Stimulated activated CD4-positive, alpha-beta T cell treated with anti-CD3 and anti-CD28 coated beads, Interleukin-4, amount 100 ng/mL, for 24 hours (primary cell): Measurements from ENCODE around the gene PIM3.

ENCODE experiments used
- DNase-seq: peaks from one replicate; pipeline ENCODE4 v3.0.0-alpha.2; 2020

The PIM3 gene

DNA sequence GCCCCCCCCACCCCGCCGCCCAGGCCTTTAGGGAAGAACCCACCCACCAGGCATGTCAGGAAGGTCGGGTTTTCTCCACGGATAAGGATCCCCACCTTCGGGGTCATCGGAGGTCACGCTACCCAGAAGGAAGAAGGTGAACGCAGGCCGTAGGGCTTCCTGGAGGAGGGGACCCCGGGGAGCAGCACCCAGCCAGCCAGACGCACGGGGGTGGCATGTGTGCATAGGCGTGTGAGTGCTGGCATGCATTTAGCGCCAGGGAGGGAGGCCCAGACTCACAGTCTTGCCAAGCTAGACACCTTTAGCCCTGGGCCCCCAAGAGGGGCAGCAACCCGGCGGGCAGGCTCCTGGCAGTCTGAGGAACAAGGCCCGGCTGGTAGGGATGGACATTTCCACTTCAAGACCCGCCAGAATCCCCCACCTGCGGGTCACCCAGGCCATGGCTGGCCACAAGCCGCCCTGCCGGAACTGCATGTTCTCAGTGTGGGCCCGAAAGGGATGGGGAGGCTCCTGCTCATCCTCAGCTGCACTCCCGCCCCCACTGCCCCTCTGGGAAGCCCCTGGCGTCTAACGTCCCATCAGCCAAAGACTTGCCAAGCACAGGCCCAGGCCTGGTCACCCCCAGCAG, 16.7 kb upstream of the PIM3 start:
- DNase-seq: no peak

DNA sequence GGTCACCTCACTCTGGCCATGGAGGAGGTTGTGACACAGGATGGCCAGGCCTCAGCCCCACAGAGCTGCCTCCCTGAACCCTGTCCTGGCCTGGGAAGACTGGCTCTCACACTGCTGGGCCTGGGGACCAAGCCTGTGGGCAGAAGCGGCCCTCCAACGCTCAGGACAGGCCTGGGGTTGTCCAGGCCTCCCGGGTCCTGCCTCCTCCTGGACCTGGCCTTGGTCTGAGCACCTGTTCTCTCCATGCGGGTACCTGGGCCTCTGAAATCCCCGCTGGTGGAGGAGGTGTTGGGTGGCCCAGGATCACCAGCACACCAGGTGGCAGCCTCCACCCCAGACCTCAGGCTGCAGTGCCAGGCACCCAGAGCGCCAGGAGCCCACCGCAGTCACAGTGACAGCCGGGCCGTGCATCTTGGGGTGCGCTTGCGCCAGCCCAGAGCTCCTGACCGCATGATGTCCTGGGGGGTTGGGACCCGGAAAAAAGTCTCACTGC, 16.1 kb upstream of the PIM3 start:
- no peak for DNase-seq

DNA sequence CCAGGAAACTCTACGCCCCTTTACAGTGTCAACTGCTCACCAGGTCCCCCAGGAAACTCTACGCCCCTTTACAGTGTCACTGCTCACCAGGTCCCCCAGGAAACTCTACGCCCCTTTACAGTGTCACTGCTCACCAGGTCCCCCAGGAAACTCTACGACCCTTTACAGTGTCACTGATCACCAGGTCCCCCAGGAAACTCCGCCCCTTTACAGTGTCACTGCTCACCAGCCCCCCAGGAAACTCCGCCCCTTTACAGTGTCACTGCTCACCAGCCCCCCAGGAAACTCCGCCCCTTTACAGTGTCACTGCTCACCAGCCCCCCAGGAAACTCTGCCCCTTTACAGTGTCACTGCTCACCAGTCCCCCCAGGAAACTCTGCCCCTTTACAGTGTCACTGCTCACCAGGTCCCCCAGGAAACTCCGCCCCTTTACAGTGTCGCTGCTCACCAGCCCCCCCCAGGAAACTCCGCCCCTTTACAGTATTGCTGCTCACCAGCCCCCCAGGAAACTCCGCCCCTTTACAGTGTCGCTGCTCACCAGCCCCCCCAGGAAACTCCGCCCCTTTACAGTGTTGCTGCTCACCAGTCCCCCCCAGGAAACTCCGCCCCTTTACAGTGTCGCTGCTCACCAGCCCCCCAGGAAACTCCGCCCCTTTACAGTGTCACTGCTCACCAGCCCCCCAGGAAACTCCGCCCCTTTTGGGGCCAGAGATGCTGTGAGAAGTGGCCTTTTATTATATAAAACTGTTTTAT, 15.4 kb upstream of the PIM3 start:
- peak; percentile 41 for DNase-seq

DNA sequence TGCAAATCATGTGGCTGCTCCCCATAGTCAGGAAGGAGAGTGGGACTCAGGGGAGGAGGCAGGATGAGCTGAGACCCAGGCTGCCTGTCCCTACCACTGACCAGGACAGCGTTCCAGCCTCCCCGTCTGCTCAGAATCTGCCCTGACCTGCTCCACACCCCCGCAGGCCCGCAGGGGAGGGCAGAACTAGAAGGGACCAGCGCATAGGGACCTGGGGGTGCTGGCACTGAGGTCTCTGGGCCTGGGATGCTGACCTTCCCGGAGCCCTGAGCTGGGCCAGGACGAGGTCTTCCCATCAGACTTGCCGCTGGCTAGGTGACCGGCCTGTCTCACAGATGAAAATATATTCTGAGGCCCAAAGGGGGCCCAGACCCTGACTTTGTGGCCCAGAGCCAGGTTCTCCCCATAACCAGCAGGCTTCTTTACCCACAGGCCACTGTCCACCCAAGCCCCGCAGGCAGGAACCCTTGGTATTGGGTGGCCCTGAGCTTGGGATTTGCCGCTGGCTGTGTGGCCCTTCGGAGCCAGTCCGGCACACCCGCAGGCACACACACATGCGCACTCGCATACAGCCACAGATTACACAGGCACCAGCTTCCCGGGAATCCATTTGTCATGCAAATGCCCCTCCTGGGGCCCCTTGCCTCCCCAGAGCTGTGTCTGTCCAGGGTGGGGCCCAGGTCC, 13.8 kb upstream of the PIM3 start:
- no peak for DNase-seq

DNA sequence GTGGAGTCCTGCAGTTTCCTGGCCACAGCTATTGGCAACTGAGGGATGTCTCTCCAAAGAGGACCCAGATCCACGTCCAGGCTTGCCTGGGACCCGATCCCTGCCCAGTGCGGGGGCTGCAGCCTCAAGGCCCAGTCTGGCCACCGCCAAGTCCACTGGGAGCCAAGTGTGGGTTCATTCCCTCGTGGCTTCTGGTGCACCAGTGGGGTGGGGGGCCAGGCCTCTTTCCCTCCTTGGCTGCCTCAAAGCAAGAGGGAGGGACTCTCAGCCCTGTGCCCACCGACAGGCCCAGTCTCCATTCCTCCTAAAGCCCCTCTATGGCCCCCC, 13.3 kb upstream of the PIM3 start:
- no peak for DNase-seq

DNA sequence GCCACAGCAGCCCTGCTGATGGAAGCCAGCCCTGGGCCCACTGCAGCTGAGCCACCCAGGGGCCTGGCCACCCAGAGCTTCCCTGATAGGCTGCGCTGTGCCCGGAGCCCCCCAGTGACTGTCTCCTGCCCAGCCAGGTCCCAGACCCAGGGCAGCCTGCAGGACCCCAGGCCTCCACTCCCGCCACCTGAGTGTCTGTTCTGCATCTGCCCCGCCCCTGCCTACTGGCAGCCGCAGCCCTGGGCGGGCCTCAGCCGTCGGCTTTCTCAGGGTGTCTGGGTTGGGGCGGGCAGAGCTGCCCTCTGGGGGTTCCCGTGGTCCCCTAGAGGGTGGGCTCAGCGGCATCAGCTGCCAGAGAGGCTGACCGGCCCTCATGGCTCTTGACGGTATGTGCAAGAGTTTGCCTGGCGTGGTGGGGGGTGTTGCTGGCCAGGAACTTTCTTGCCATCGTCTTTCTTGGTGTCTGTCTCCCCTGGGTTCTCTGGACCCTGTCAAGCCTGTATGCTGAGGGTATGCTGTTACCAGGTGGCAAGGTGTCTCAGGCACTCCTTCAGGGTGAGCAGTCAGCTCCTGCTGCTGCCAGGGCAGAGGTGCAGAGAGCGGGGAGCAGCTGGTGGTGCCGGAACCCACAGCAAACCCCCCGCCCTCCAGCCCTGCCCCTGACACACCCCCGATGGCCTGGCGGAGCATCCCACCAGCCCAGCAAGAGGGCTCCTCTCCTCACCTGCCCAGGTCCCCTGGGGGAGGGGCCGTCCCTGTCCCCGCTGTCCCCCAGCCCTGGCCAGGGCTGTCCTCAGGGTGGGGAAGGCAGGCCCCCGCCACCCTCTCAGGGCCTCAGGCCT, 12.2 kb upstream of the PIM3 start:
- no peak for DNase-seq

DNA sequence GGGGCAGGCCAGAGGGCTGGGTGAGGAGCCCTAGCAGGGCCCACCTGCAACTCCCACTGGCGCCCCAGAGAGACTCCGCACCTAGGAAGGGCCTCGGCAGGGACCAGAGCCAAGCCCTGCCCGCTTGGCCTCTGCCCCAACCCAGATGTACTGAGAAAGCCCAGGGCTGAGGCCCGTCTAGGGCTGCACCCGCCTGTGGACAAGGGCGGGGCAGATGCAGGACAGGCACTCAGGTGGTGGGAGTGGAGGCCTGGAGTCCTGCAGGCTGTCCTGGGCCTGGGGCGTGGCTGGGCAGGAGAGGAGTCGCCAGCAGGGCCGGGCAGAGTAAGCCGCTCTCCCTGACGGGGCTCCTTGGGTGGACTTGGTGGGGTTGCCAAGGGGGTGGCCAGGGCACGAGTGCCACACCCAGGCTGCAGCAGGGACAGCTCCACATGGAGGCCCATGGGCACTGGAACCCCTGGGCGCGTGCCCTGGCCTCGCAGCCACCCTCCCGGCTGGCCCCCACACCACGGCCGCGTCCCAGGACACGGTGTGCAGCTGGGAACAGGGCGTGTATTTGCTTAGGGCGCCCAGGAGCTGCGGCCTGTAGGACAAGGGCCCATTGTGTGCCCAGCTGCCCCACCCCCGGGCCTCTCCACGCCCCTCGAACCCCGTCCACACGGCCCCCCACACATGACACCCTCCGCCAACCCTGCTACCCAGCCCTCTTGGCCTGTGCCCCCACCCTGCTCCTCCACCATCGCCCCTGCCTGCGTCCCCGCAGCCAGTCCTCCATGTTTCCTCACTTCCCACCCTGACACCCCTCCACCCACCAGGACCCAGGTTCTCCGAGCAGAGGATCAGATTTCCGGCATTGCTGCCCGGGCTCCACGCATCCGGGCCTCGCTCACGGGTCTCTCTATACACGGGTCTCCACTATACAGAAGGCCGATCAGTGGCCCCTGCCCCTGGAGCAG, 11.3 kb upstream of the PIM3 start:
- DNase-seq: no peak

DNA sequence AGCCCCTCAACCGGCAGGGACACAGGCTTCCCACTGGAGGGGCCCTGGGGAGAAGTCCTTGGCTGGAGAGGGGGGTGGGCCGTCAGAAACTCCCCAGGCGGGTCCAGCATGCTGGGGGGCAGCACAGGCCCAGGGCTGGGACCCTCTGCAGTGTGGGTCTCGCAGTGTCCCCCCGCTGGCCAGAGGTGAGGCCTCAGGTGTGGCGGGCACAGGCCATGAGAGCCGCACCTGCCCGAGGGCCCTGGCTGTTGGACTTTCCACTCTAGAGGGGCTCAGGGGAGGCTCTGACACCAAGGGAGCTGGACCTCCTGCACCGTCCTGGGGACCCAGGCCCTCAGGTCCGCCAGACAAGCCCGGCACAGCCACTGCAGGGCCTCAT, 10.7 kb upstream of the PIM3 start:
- no peak for DNase-seq

DNA sequence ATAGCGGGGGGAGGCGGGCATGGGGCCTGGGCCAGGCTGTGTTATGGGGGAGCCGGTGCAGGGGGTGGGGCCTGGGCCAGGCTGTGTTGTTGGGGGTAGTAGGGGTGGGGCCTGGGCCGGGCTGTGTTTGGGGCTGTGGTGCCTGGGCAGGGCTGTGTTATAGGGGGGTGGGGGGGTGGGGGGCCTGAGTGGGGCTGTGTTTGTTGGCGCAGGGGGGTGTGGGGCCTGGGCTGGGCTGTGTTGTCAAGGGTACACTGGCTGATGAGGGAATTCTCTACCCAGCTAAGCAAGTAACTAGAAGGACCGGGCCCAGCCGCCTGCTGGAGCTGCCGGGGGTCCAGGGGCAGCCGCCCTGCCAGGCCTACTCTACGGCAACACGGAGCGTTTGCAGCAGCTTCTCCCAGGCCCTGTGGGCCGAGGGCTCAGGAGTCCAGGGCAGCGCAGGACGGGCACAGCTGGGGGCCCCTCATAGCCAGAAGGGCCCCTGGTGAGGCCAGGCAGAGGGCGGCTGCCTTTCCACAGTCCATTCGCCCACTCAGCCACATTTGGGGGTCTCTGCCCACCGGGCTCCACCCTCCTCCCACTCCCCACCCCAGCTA, 10.1 kb upstream of the PIM3 start:
- no peak for DNase-seq

DNA sequence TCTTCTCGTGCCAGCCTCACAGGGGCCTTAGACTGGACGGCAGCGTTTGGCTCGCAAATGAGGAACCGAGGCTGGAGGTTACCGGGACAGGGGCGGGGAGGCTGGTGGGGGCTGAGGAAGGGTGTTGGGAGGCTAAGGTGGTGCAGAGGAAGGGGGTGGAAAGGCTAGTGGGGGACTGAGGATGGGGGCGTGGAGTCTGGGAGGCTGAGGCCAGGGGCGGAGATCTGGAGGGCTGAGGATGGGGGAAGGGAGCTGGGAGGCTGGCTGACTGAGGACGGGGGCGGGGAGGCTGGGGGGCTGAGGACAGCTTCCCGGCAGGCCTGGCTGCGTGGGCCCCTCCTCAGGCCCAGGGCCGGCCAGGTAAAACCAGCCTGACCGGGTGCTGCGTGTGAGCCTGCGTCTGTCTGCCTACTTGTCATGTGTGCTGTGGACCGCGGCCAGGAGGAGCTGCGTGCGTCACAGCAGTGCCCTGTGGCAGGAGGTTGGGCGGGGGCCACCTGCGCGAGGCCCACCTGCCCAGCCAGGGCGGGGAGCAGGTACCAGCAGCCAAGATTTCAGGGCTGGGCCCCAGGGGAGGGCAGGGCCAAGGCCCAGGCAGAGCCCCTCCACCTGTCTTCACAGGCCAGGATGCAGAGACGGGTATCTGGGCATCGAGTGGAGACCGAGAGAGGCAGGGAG, 9.4 kb upstream of the PIM3 start:
- no peak for DNase-seq

DNA sequence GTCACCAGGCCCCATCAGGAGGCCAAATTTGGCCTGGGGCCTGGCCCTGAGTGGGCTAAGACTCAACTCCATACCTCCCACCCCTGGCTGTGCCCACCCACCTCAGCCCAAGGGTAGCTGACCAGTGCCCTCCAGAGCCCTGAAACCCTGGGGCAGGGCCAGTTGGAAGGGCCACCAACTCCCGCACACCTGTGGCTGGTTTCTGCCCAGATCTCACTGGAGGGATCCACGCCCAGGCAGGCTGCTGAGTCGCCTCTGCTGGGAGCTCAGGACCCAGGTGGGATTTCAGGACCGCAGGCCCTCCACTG, 8.9 kb upstream of the PIM3 start:
- no peak for DNase-seq

DNA sequence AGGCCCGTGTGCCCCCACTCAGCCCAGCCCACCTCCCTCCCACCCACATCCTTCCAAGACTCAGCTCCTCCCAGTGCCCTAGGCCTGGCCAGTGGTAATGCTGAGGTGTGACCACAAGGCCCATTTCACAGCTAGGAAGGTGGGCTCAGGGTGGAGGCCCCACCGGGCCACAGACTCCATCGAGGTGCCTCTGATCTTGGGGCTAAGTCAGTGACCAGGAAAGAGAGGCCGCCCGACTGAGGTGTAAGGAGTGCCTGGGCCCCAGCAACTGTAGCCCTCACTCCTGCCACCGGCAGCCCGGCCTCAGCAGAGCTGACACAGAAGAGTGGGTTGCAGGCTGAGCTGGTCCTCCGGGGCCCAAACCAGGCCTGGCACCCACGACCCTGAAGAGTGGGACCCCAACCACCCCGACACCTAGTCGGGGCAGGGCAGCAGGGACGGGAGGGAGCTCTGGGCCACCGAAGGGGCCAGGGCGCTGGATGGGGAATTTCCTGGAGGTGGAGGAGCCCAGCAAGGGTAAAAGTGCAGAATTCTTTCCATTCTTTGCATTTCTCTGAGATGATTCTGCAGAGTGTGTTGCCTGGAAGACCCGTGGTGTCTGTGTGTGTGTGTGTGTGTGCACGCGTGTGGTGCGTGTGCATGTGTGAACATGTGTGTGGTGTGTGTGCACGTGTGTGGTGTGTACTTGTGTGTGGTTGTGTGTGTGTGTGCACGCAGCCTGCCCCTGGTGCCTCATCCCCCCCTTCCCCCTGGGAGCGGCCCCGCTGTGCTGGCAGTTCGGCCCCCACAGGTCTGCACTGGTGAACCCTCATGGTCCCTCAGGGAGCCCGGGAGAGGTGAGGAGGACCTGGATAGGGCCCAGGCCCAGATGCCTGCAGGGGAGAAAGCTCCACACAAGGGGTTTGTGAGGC, 8.3 kb upstream of the PIM3 start:
- no peak for DNase-seq

DNA sequence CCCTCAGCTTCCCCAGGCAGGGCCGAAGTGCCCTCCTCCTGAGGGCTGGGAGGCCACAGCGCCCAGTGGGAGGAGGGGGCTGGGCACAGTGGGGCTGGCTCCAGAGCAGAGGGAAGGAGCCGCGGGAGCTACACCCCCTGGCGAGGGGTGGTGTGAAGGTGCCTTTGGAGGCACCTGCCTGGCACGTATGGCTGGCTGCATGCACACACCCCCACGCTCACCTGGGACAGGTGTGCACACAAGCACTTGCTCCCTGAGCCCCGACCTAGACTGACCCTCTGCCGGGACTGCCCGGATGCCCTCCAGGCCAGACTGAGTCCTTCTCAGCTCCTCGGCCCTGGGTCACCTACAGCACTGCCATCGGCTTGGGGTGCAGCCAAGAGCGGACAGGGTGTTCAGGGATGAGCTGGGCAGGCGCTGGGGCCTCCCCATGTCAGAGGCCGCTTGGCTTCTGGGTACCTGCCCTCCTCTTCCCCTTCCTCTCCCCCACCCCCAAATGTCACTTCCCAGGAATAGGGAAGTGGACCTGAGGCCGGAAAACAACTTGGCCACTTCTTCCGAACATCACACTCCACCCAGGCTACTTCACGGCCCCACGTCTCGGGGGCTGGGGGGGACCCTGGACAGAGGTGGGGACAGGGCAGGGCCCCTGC, 7.4 kb upstream of the PIM3 start:
- DNase-seq: no peak

DNA sequence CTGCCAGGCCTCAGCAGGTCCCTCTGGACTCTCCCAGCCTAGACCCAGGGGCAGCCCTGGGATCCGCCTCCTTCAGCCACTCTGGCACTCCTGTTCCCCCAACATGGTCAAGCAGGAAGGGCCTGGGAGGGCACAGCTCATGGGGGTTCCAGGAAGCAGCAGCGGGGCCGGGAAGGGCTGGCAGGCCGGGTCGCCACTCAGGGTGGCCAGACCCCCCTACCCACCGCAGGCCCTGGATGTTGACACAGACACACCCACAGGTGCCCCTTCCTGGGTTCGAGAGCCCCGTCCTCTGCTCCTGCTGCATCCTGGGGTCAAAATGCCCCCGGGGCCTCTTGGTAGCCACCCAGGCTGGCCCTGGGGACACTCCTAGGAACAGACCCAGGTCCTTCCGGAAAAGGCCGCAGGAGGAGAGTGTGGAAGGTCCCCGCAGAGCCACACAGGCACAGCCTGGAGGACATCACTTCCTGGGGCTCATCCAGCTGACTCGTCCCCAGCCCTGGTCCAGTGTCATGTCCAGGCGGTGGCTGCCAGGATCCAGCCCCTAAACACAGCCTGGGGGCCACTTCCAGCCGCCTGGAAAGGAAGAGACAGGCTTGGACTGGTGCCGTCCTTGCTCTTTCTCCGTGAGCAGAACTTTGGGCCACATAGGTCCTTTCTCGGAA, 6.8 kb upstream of the PIM3 start:
- no peak for DNase-seq

DNA sequence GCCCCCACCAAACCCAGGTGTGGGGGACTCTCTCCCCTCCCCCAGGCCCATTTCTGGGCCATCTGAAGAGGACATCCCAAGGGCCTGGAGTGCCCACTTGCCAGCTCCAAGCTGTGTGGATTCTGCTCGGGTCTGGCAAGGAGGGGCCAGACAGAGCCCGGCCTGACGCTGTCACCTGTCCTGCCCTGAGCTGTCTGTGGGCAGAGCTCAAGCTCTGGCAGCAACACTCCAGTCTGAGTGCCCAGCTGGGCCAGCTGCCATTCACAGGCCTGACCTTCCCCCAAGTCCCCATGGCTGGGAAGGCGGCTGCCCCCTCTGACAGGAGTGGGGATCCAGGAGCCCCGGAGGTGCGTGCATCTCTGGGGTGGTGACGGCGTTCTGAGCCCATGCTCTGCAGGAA, 6.2 kb upstream of the PIM3 start:
- DNase-seq: no peak

DNA sequence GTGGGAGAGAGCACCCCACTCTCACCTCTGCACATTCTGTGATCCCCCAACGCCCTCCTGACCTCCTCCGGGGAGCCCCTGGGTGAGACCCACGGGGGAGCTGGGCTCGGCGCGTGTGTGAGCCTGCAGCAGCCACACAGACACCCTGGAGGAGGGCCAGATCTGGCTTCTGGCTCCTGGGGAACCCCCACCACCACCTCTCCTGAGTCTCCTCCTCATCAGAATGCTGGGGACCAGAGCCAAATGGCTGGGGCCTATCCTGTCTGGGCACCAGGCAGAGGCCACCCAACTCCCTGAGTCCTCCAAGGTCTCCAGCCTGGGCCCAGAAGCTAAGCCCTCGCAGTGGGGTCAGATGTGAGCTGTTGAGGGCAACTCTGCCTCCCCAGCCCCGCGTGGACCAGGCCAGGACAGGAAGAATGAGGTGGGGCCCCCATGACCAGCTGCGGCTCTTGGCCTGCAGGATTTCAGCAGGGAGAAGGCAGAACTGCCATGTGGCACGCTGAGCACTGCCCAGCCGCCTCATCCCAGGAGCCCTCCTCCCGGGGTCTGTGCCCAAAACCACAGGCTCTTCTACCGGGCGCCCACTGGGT, 5.5 kb upstream of the PIM3 start:
- DNase-seq: no peak

DNA sequence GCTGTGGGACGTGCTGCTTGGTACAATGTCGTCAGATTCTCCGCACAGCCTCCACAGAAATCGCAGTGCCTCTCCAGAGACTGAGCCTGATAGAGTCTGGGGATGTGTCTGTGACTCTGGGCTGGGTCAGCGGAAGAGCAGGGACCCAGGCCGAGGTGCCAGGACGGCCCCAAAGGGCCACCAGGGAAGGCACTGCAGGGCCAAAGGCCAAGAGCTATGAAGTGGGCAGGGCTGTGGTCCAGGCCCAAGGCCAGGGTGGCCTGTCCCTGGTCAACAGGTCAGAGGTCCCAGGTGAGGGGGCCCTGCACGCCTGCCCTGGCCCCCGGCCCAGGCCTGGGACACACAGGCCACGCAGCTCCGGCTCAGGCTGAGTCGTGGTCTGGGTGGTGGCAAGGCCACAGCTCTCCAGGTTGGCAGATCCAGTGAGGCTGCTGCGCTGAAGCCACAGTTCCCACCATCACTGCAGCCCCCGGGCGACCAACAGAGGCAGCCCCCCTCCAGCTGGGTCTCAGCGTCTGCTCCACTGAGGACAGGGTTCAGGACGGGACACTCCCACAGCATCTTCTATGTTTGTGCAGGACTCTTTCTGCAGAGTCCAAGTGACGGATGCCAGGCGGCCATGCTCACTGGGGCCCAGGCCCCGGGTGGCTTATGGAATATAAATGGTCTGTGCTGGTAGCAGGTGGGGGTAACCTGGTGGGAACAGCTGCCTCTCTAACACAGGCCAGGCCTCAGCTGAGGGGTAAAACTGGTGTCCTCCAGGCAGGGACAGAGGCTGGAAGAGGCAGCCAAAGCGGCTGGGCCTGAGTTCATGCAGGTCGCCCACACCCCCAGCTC, 4.8 kb upstream of the PIM3 start:
- no peak for DNase-seq

DNA sequence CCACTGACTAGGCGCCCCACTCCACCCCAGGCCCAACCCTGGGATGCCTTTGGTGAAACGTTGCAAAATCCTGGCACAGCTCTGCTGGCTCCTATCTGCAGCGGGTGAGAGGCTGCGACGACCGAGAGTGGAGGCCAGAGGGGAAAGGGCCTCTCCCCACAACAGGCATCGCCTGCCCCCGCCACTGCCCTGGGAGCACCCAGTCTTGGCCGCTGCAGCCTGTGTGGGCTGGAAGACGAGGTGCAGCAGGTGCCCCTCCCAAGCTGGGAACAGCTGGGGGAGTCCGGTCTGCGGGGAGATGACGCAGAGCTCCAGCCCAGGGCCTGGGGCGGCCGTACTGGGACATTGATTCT, 4.2 kb upstream of the PIM3 start:
- no peak for DNase-seq
